HCT116 (cell line): ENCODE measurements around the gene TMCO5A. TPM values are rescaled to one million over a fixed set of nuclear protein-coding genes. Genes with fewer than 3 reads are reported as not detected.

Experiments
- ATAC-seq: fragments of 200-7000 bp; cut with Tn5 transposase; 2 replicates; pipeline ENCODE4 v1.9.1; 2020; ENCODE audit warnings: mild to moderate bottlenecking, moderate library complexity
- BruUV-seq: library from RNA; stranded (reverse); fragments of 400-500 nt; replicated peaks from 2 replicates; lab custom pipeline; 2021; lab: Mats Ljungman, UMichigan
- CTCF ChIA-PET: fragments of 300-600 bp; sonication (Branson Sonifier 250); formaldehyde crosslinking; loops from one replicate; lab custom pipeline; 2021; ENCODE audit warnings: antibody characterized with exemption; lab: Charles Lee
- POLR2A ChIA-PET: fragments of 300-600, 350-600 bp; sonication (Branson Sonifier 250); formaldehyde crosslinking; loops from one replicate; lab custom pipeline; 2021; ENCODE audit warnings: antibody characterized with exemption; lab: Charles Lee
- RAD21 ChIA-PET, 2 experiments: fragments of 300-600 bp; sonication (Branson Sonifier 250); formaldehyde crosslinking; loops; one replicate each; lab custom pipeline; 2023; ENCODE audit warnings: low total read pairs in 2 of 2; ENCODE audit not compliant: uncharacterized antibody in 2 of 2, unreplicated experiment in 2 of 2, low non-redundant PET in 1 of 2; lab: Charles Lee
- DNase-seq: peaks from one replicate; pipeline ENCODE4 v3.0.0-alpha.2; 2010; ENCODE audit warnings: low read depth, low spot score
- H2AFZ ChIP-seq: fragments of 200-600 bp; shearing (Covaris generic), sonication (generic); 2 replicates; pipeline ENCODE4 v1.6.1; 2017; ENCODE audit warnings: low read depth, mixed run types, mixed read lengths, antibody characterized with exemption, low read length; ENCODE audit not compliant: poor library complexity, severe bottlenecking
- H3K27ac ChIP-seq: 2 replicates; pipeline ENCODE4 v1.5.1; 2012; ENCODE audit warnings: low read depth, low read length
- H3K27me3 ChIP-seq: fragments of 200-600 bp; sonication (generic); 2 replicates; pipeline ENCODE4 v1.6.1; 2016; ENCODE audit warnings: mixed run types, low read length, mixed read lengths; ENCODE audit not compliant: insufficient read depth
- H3K36me3 ChIP-seq, 2 experiments: fragments of 200-500 bp in 1 of 2; fragments of 200-600 bp in 1 of 2; sonication (Bioruptor generic) in 1 of 2; sonication (generic) in 1 of 2; 2 replicates each; pipeline versions ENCODE4 v1.5.1 to v1.6.1; 2014 to 2016; ENCODE audit warnings: low read length in 2 of 2, inconsistent platforms in 1 of 2, mixed read lengths in 1 of 2, mixed run types in 1 of 2; ENCODE audit not compliant: insufficient read depth in 2 of 2, control insufficient read depth in 1 of 2
- H3K4me1 ChIP-seq, 2 experiments: fragments of 200-600 bp in 1 of 2; sonication (generic) in 1 of 2; 2 replicates each; pipeline versions ENCODE4 v1.5.1 to v1.6.1; 2012 to 2017; ENCODE audit warnings: low read length in 2 of 2, inconsistent platforms in 1 of 2, mild to moderate bottlenecking in 1 of 2, mixed read lengths in 1 of 2, mixed run types in 1 of 2, moderate library complexity in 1 of 2; ENCODE audit not compliant: insufficient read depth in 2 of 2, control insufficient read depth in 1 of 2
- H3K4me2 ChIP-seq: fragments of 200-600 bp; sonication (generic); 2 replicates; pipeline ENCODE4 v1.6.1; 2017; ENCODE audit warnings: mixed run types, low read length, mixed read lengths
- H3K4me3 ChIP-seq, 2 experiments: fragments of 200-600 bp in 1 of 2; sonication (generic) in 1 of 2; replicated peaks in 1 of 2; 2 replicates each; pipeline ENCODE4 v1.5.1; 2011 to 2016; ENCODE audit warnings: low read length in 2 of 2, control low read depth in 1 of 2, low read depth in 1 of 2, mild to moderate bottlenecking in 1 of 2, mixed read lengths in 1 of 2, mixed run types in 1 of 2
- H3K79me2 ChIP-seq: fragments of 200-600 bp; sonication (generic); 2 replicates; pipeline ENCODE4 v1.6.1; 2017; ENCODE audit warnings: mild to moderate bottlenecking, mixed run types, low read length, moderate library complexity, mixed read lengths; ENCODE audit not compliant: insufficient read depth
- H3K9ac ChIP-seq: fragments of 200-600 bp; sonication (generic); 2 replicates; pipeline ENCODE4 v1.6.1; 2016; ENCODE audit warnings: low read length, mixed read lengths
- H3K9me2 ChIP-seq: fragments of 200-600 bp; sonication (generic), shearing (Covaris generic); 2 replicates; pipeline ENCODE4 v1.6.1; 2017; ENCODE audit warnings: mixed run types, mild to moderate bottlenecking, moderate library complexity; ENCODE audit not compliant: insufficient read depth
- H3K9me3 ChIP-seq, 2 experiments: fragments of 200-500 bp in 1 of 2; fragments of 200-600 bp in 1 of 2; sonication (Bioruptor generic) in 1 of 2; sonication (generic) in 1 of 2; 2 replicates each; pipeline ENCODE4 v1.6.1; 2014 to 2017; ENCODE audit warnings: low read length in 2 of 2, mixed read lengths in 2 of 2, inconsistent platforms in 1 of 2, low read depth in 1 of 2, mild to moderate bottlenecking in 1 of 2, mixed run types in 1 of 2, moderate library complexity in 1 of 2; ENCODE audit not compliant: control insufficient read depth in 1 of 2, insufficient read depth in 1 of 2
- H4K20me1 ChIP-seq: fragments of 200-600 bp; sonication (generic), shearing (Covaris generic); 2 replicates; pipeline ENCODE4 v1.6.1; 2017; ENCODE audit warnings: mixed run types, mild to moderate bottlenecking, moderate library complexity; ENCODE audit not compliant: insufficient read depth
- CEBPB ChIP-seq: IDR thresholded peaks from 2 replicates; pipeline ENCODE4 v1.6.1; 2012; ENCODE audit warnings: low read depth
- CTCF ChIP-seq, 3 experiments: fragments of 200-600 bp in 1 of 3; sonication (generic) in 1 of 3; IDR thresholded peaks in 2 of 3; conservative IDR thresholded peaks in 1 of 3; 2 replicates each; pipeline ENCODE4 v1.5.1; 2012 to 2017; ENCODE audit warnings: low read depth in 2 of 3, low read length in 2 of 3, antibody characterized with exemption in 1 of 3, borderline replicate concordance in 1 of 3, control low read depth in 1 of 3, mild to moderate bottlenecking in 1 of 3, mixed read lengths in 1 of 3, mixed run types in 1 of 3, moderate library complexity in 1 of 3; ENCODE audit not compliant: insufficient read depth in 1 of 3
- EZH2 ChIP-seq: fragments of 200-600 bp; sonication (generic); IDR thresholded peaks from 2 replicates; pipeline ENCODE4 v1.6.1; 2017; ENCODE audit warnings: antibody characterized with exemption, mixed run types
- FOSL1 ChIP-seq: IDR thresholded peaks from 2 replicates; pipeline ENCODE4 v1.6.1; 2012; ENCODE audit warnings: low read depth
- POLR2A ChIP-seq: IDR thresholded peaks from 2 replicates; pipeline ENCODE4 v1.7.0; 2011; ENCODE audit warnings: borderline replicate concordance; ENCODE audit not compliant: insufficient read depth, insufficient read length; ENCODE audit errors: extremely low read depth
- REST ChIP-seq: IDR thresholded peaks from 2 replicates; pipeline ENCODE4 v1.6.1; 2012; ENCODE audit warnings: low read depth
- SIN3A ChIP-seq: IDR thresholded peaks from 2 replicates; pipeline ENCODE4 v1.6.1; 2012; ENCODE audit warnings: low read depth
- YY1 ChIP-seq: IDR thresholded peaks from 2 replicates; pipeline ENCODE4 v1.6.1; 2011; ENCODE audit warnings: low read length, low read depth, moderate library complexity, mild to moderate bottlenecking; ENCODE audit not compliant: insufficient replicate concordance; ENCODE audit errors: extremely low read depth
- ZBTB33 ChIP-seq: IDR thresholded peaks from 2 replicates; pipeline ENCODE4 v1.6.1; 2011; ENCODE audit warnings: mild to moderate bottlenecking, low read length, moderate library complexity; ENCODE audit not compliant: insufficient replicate concordance; ENCODE audit errors: extremely low read depth
- ZNF274 ChIP-seq: fragments of 200-500 bp; sonication (Bioruptor generic); IDR thresholded peaks from 2 replicates; pipeline ENCODE4 v1.6.1; 2014; ENCODE audit warnings: mild to moderate bottlenecking, low read depth, low read length, inconsistent platforms
- intact Hi-C: fragments of 100-400 bp; cut with micrococcal nuclease; formaldehyde crosslinking; loops from 2 replicates; pipeline ENCODE4 v1.10.0; 2022
- total RNA-seq: library from RNA; stranded (reverse); gene quantifications from one replicate; pipeline ENCODE4 v1.2.1, GENCODE V29; 2021; ENCODE audit not compliant: unreplicated experiment

The TMCO5A gene
- total RNA-seq, 1 experiment from 2014 or later, result not detected

- no peak overlapping the region for H3K4me3 ChIP-seq
- no peak overlapping the region for H3K27ac ChIP-seq
- no peak overlapping the region for H3K9ac ChIP-seq
- H3K9me2 ChIP-seq, result no peaks in the 10 kb centered on the region
- intact Hi-C loops, result no loop called here
- ChIA-PET CTCF (interaction anchor here (0.8 to 1.3 kb wide), 2 partner anchors 16 to 74 kb away, joined by 3 to 5 read pairs; no protein-coding TSS in a partner anchor), POLR2A (no interaction called here), RAD21 (no interaction called here)
- peak overlapping the region; percentile 71 for H2AFZ ChIP-seq
- no TSS peak for BruUV-seq
- H3K79me2 ChIP-seq, result no peaks in the 10 kb centered on the region
- no peaks in the 10 kb centered on the region for H4K20me1 ChIP-seq
- H3K36me3 ChIP-seq, result no peaks in the 10 kb centered on the region
- DNase-seq (peak; percentile 4), ATAC-seq (peak; percentile 52; the same call in 1 of the 2 replicates)
- H3K4me2 ChIP-seq, result peak overlapping the region; percentile 31; the same call in 1 of the 2 replicates
- TF ChIP-seq FOSL1 (no peak), SIN3A (no peak), CEBPB (no peak)
- 0 out of 2 replicates have a peak, but pooled peaks cover under 1% of the 10 kb centered on the region for H3K27me3 ChIP-seq
- peaks cover 3 to 10% of the 10 kb centered on the region in 2 experiments; a peak in 3 of 4 replicates for H3K4me1 ChIP-seq
- no peaks in the 10 kb centered on the region for H3K9me3 ChIP-seq
Measured at GRCh38 chr15:37907136-37907535, 27.3 kb upstream of the TMCO5A start.

GRCh38 chr15:37921527-37922385, 12.7 kb upstream of the TMCO5A start:
- Histone ChIP-seq H3K4me2 (no peak overlapping the region), H2AFZ (no peak overlapping the region), H3K79me2 (no peaks in the 10 kb centered on the region), H3K4me3 (no peak overlapping the region), H4K20me1 (no peaks in the 10 kb centered on the region), H3K9ac (no peak overlapping the region), H3K27me3 (no peaks in the 10 kb centered on the region), H3K36me3 (no peaks in the 10 kb centered on the region), H3K9me2 (no peaks in the 10 kb centered on the region), H3K4me1 (peaks cover 0 to 6% of the 10 kb centered on the region in 2 experiments; a peak in 1 of 4 replicates), H3K27ac (no peak overlapping the region), H3K9me3 (no peaks in the 10 kb centered on the region)
- RAD21 ChIA-PET, result no interaction called here
- intact Hi-C loops, result no loop called here
- DNase-seq, result no peak
- POLR2A ChIA-PET, result interaction anchor here (1.2 kb wide), 1 partner anchor 11 kb away, joined by 4 read pairs; no protein-coding TSS in a partner anchor
- CTCF ChIA-PET, result no interaction called here
- no TSS peak for BruUV-seq
- no peak for ATAC-seq
- TF ChIP-seq ZNF274 (no peak), CTCF (IDR thresholded peaks at IDR 0.05 in 2 of 3, conservative IDR thresholded peaks at IDR 0.05 in 1 of 3; ENCODE audit: borderline replicate concordance in 1 of 3, insufficient read depth in 1 of 3, low read depth in 2 of 3, low read length in 2 of 3) (no peak), YY1 (no peak), REST (no peak), POLR2A (no peak), EZH2 (no peak), ZBTB33 (no peak)
